Activated naive CD4-positive, alpha-beta T cell treated with anti-CD3 and anti-CD28 coated beads, Interleukin-2, amount 10 ng/mL, durations not matched to agents 7 days and 5 days (primary cell): ENCODE measurements around the gene C6orf52.

ENCODE experiments used
- CTCF ChIA-PET: fragments of 350-600 bp; sonication (Branson Sonifier 250); formaldehyde crosslinking; loops from one replicate; lab custom pipeline; 2021; ENCODE audit warnings: antibody characterized with exemption; lab: Charles Lee
- DNase-seq: peaks from one replicate; pipeline ENCODE4 v3.0.0-alpha.2; 2020
- H3K27ac Mint-ChIP-seq: one replicate; pipeline ENCODE4 v1.8.0; 2021; ENCODE audit warnings: mild to moderate bottlenecking, moderate library complexity, mixed read lengths
- H3K27me3 Mint-ChIP-seq: one replicate; pipeline ENCODE4 v1.8.0; 2021; ENCODE audit warnings: mild to moderate bottlenecking, mixed read lengths
- H3K36me3 Mint-ChIP-seq: one replicate; pipeline ENCODE4 v1.8.0; 2021; ENCODE audit warnings: mixed read lengths
- H3K4me1 Mint-ChIP-seq: one replicate; pipeline ENCODE4 v1.8.0; 2021; ENCODE audit warnings: mixed read lengths
- H3K4me3 Mint-ChIP-seq: one replicate; pipeline ENCODE4 v1.8.0; 2021; ENCODE audit warnings: mild to moderate bottlenecking, moderate library complexity, mixed read lengths
- H3K9me3 Mint-ChIP-seq: one replicate; pipeline ENCODE4 v1.8.0; 2021; ENCODE audit warnings: mixed read lengths

C6orf52 gene

DNA sequence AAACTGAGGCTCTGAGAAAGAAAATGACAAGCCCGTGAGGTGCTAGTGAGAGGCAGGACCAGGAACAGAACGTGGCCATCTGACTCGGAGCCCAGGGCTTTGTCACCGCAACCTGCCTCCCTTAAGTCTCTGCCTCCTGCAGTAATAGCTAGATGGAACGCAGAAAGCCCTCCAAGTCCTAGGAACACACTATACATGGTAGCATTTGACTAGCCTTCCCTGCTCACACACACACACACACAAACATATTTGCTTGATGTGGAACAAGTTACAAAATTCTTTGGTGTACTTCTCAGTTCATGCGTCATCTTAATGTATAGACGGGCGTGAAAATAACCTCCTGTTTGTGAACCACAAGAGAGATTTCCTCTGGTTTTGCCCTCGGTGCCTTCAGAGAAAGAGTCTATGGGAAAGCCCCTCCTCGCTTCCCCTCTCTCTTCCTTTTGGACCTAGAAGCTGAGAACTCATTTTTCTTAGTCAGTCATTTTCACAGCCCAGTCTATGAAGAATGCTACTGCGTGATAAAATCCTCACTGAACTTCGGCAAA lies 38.8 kb downstream of the C6orf52 start:
- Mint-ChIP-seq H3K4me3 (peak overlapping the region; percentile 6), H3K27me3 (peaks cover 40% of the 10 kb centered on the region), H3K4me1 (peaks cover 21% of the 10 kb centered on the region), H3K27ac (peak overlapping the region; percentile 58), H3K36me3 (no peaks in the 10 kb centered on the region), H3K9me3 (no peaks in the 10 kb centered on the region)
- CTCF ChIA-PET, result no interaction called here
- peak; percentile 42 for DNase-seq

- CTCF ChIA-PET, result interaction anchor here (1.1 to 1.4 kb wide), 2 partner anchors 25 to 133 kb away, joined by 4 read pairs; no protein-coding TSS in a partner anchor
- no peak for DNase-seq
- H3K4me1 Mint-ChIP-seq, result peaks cover 10% of the 10 kb centered on the region
- H3K27me3 Mint-ChIP-seq, result peaks cover 21% of the 10 kb centered on the region
- H3K36me3 Mint-ChIP-seq, result no peaks in the 10 kb centered on the region
- no peak overlapping the region for H3K4me3 Mint-ChIP-seq
- H3K27ac Mint-ChIP-seq, result no peak overlapping the region
- no peaks in the 10 kb centered on the region for H3K9me3 Mint-ChIP-seq
Measured at GRCh38 chr6:10644225-10644624, 50.2 kb downstream of the C6orf52 start.

- no peak overlapping the region for H3K27ac Mint-ChIP-seq
- H3K4me1 Mint-ChIP-seq, result peaks cover 10% of the 10 kb centered on the region
- CTCF ChIA-PET, result interaction anchor here (1.1 kb wide), 1 partner anchor 24 kb away, joined by 4 read pairs; no protein-coding TSS in a partner anchor
- no peak for DNase-seq
- H3K9me3 Mint-ChIP-seq, result no peaks in the 10 kb centered on the region
- no peak overlapping the region for H3K4me3 Mint-ChIP-seq
- no peaks in the 10 kb centered on the region for H3K36me3 Mint-ChIP-seq
- peaks cover 21% of the 10 kb centered on the region for H3K27me3 Mint-ChIP-seq
Measured at GRCh38 chr6:10643201-10643651, 51.2 kb downstream of the C6orf52 start.

DNA sequence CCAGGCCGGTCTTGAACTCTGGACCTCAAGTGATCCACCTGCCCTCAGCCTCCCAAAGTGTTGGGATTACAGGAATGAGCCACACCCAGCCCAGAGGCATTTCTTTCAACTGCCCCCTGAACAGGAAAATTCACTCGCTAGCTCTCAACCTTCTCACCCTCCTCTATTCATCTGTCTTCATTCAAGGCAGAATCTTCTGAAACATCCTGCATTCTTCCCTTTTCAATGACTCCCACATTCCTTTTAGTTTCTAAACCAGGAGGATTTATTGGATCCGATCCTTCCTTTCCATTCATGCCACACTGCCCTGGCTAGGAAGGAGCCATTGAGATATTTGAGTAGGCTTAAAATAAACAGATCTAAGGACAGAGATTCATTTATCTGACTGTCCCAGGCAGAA lies 52.9 kb downstream of the C6orf52 start:
- H3K36me3 Mint-ChIP-seq, result no peaks in the 10 kb centered on the region
- no peak for DNase-seq
- no peaks in the 10 kb centered on the region for H3K9me3 Mint-ChIP-seq
- no peak overlapping the region for H3K27ac Mint-ChIP-seq
- H3K4me3 Mint-ChIP-seq, result no peak overlapping the region
- CTCF ChIA-PET, result no interaction called here
- peaks cover 10% of the 10 kb centered on the region for H3K4me1 Mint-ChIP-seq
- H3K27me3 Mint-ChIP-seq, result peaks cover 21% of the 10 kb centered on the region

- Mint-ChIP-seq H3K27ac (no peak overlapping the region), H3K4me1 (peaks cover 10% of the 10 kb centered on the region), H3K27me3 (peaks cover 21% of the 10 kb centered on the region), H3K4me3 (no peak overlapping the region), H3K9me3 (no peaks in the 10 kb centered on the region), H3K36me3 (no peaks in the 10 kb centered on the region)
- no peak for DNase-seq
- CTCF ChIA-PET, result no interaction called here
Measured at GRCh38 chr6:10640412-10640811, 54.0 kb downstream of the C6orf52 start.

DNA sequence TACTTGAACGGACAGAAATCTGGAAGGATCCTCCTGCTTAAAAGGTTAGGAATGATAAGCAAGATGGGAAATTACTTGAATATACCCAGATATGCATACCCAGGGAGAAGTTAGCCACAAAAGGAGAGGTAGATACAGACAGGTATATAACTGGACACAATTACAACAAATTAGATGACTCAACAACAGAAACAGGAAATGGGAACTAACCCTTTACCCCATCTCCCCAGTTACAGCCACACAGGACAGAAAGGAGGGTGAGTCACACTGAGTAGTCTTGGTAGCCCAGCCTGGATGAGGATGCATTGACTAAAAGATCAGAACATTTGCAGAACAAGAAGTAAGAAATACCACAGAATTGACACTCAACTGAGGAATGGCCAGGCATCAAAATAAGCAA lies 61.2 kb downstream of the C6orf52 start:
- H3K9me3 Mint-ChIP-seq, result no peaks in the 10 kb centered on the region
- H3K27me3 Mint-ChIP-seq, result no peaks in the 10 kb centered on the region
- no peaks in the 10 kb centered on the region for H3K36me3 Mint-ChIP-seq
- no peak overlapping the region for H3K4me3 Mint-ChIP-seq
- CTCF ChIA-PET, result no interaction called here
- H3K27ac Mint-ChIP-seq, result no peak overlapping the region
- peaks cover 6% of the 10 kb centered on the region for H3K4me1 Mint-ChIP-seq
- no peak for DNase-seq

DNA sequence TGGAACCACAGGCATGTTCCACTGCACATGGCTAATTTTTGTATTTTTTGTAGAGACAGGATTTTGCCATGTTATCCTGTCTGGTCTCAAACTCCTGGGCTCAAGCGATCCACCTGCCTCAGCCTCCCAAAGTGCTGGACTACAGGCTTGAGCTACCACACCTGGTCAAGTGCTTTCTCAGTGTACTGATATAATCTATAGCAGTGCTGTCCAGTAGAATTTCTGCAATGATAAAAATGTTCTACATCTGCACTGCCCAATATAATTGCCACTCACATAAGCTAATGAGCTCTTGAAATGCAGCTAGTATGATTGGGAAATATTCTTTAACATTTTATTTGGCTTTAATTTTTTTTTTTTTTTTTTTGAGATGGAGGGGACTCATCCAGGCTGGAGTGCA lies 64.2 kb downstream of the C6orf52 start:
- peaks cover 7% of the 10 kb centered on the region for H3K36me3 Mint-ChIP-seq

DNA sequence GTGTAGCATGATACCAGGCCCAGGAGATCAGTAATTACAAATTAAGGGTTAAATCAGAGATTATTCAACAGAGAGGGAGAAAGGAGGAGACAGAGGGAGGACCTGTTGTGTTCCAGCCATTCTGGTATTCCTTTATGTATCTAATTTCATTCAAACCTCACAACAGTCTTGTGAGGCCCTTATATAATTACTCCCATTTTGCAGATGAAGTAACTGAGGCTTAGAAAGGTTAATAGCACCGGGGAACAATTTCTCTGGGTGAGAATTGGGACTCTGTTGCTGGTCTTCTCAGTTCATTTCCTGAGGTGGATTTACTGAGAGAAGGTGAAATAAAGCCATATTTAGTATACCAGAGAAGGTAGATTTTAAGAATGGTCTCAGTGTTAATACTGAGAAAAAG lies 66.6 kb downstream of the C6orf52 start:
- H3K9me3 Mint-ChIP-seq, result no peaks in the 10 kb centered on the region
- no peaks in the 10 kb centered on the region for H3K27me3 Mint-ChIP-seq
- no peak overlapping the region for H3K4me3 Mint-ChIP-seq
- no peak for DNase-seq
- H3K4me1 Mint-ChIP-seq, result no peaks in the 10 kb centered on the region
- H3K27ac Mint-ChIP-seq, result no peak overlapping the region
- CTCF ChIA-PET, result no interaction called here
- H3K36me3 Mint-ChIP-seq, result peaks cover 21% of the 10 kb centered on the region

More for the DNA sequence above, 64.2 kb downstream of the C6orf52 start:
- Mint-ChIP-seq H3K27ac (no peak overlapping the region), H3K9me3 (no peaks in the 10 kb centered on the region), H3K4me1 (peaks cover 6% of the 10 kb centered on the region), H3K27me3 (no peaks in the 10 kb centered on the region), H3K4me3 (no peak overlapping the region)
- no peak for DNase-seq
- CTCF ChIA-PET, result interaction anchor here (0.6 kb wide), 2 partner anchors 15 to 70 kb away, joined by 3 read pairs; no protein-coding TSS in a partner anchor

- Mint-ChIP-seq H3K9me3 (no peaks in the 10 kb centered on the region), H3K27me3 (no peaks in the 10 kb centered on the region), H3K27ac (no peak overlapping the region), H3K4me3 (no peak overlapping the region), H3K36me3 (peaks cover 26% of the 10 kb centered on the region), H3K4me1 (no peaks in the 10 kb centered on the region)
- no peak for DNase-seq
- CTCF ChIA-PET, result no interaction called here
Measured at GRCh38 chr6:10626154-10626741, 68.2 kb downstream of the C6orf52 start.

DNA sequence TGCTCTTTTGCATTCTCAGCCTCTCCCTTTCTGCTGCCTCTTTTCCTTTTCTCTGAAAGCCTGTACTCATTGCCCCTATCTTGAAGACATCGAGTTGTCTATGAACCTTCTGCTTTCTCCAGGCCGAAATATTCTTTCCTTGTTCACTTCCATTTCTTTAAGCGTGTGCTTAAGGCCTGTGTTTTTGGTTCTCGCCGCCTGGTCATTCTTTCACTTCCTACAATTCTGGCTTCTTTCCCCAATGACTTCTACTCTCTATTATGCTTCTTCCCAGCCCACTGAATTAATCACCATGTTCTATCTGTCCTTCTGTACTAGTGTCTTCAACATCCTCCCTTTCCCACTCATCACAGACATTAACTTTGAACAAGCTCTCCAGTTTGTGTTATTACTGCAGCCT lies 69.6 kb downstream of the C6orf52 start:
- CTCF ChIA-PET, result no interaction called here
- H3K36me3 Mint-ChIP-seq, result peaks cover 29% of the 10 kb centered on the region
- no peak for DNase-seq
- H3K27ac Mint-ChIP-seq, result no peak overlapping the region
- H3K4me1 Mint-ChIP-seq, result no peaks in the 10 kb centered on the region
- H3K9me3 Mint-ChIP-seq, result no peaks in the 10 kb centered on the region
- H3K27me3 Mint-ChIP-seq, result no peaks in the 10 kb centered on the region
- H3K4me3 Mint-ChIP-seq, result no peak overlapping the region

- no peaks in the 10 kb centered on the region for H3K4me1 Mint-ChIP-seq
- H3K27me3 Mint-ChIP-seq, result no peaks in the 10 kb centered on the region
- no peak for DNase-seq
- CTCF ChIA-PET, result no interaction called here
- H3K36me3 Mint-ChIP-seq, result peaks cover 29% of the 10 kb centered on the region
- H3K27ac Mint-ChIP-seq, result no peak overlapping the region
- no peak overlapping the region for H3K4me3 Mint-ChIP-seq
- no peaks in the 10 kb centered on the region for H3K9me3 Mint-ChIP-seq
Measured at GRCh38 chr6:10621847-10622246, 72.6 kb downstream of the C6orf52 start.
